HepG2 (cell line): ENCODE data around the gene KMT2B. TPM values are rescaled to one million over a fixed set of nuclear protein-coding genes. Genes with fewer than 3 reads are reported as not detected.

Experiments
- ATRX ChIP-seq: sonication (generic); formaldehyde crosslinking; IDR thresholded peaks from 2 replicates; pipeline ENCODE4 v1.4.0; 2020; ENCODE audit warnings: missing genetic modification reagents, borderline replicate concordance
- GTF2F1 ChIP-seq: fragments of 150-350 bp; IDR thresholded peaks from 2 replicates; pipeline ENCODE4 v1.6.1; 2014; ENCODE audit warnings: low read length
- MLX ChIP-seq: IDR thresholded peaks from 2 replicates; pipeline ENCODE4 v1.6.1; 2016
- PHF5A ChIP-seq: IDR thresholded peaks from one replicate; pipeline ENCODE4 v1.6.1; 2018; ENCODE audit warnings: low read depth, missing genetic modification reagents; ENCODE audit not compliant: unreplicated experiment
- POLR2AphosphoS5 ChIP-seq: IDR thresholded peaks from 2 replicates; pipeline ENCODE4 v1.6.1; 2012; ENCODE audit warnings: low read depth, low read length
- PPARG ChIP-seq: conservative IDR thresholded peaks from 2 replicates; pipeline ENCODE4 v1.6.1; 2016; ENCODE audit warnings: missing biosample characterization, missing genetic modification reagents
- RBFOX2 ChIP-seq: fragments of 200-400 bp; formaldehyde crosslinking; IDR thresholded peaks from 2 replicates; pipeline ENCODE4 v1.6.1; 2017; ENCODE audit warnings: low read depth, mild to moderate bottlenecking, low read length
- RNF2 ChIP-seq: fragments of 450-650 bp; conservative IDR thresholded peaks from 2 replicates; pipeline ENCODE4 v1.6.1; 2016; ENCODE audit warnings: low read depth
- SMC3 ChIP-seq: IDR thresholded peaks from 2 replicates; pipeline ENCODE4 v1.6.1; 2011; ENCODE audit warnings: low read length, improper control_type of control experiment
- SMYD3 ChIP-seq: sonication (generic); formaldehyde crosslinking; IDR thresholded peaks from 2 replicates; pipeline ENCODE4 v1.8.1; 2023; ENCODE audit warnings: mild to moderate bottlenecking, missing genetic modification reagents
- SP4 ChIP-seq: sonication (generic); formaldehyde crosslinking; IDR thresholded peaks from 2 replicates; pipeline ENCODE4 v1.8.1; 2023; ENCODE audit warnings: mild to moderate bottlenecking, missing genetic modification reagents
- TEF ChIP-seq: sonication (generic); formaldehyde crosslinking; IDR thresholded peaks from 2 replicates; pipeline ENCODE4 v1.5.0; 2020; ENCODE audit warnings: missing genetic modification reagents
- UBTF ChIP-seq: sonication (generic); formaldehyde crosslinking; IDR thresholded peaks from 2 replicates; pipeline ENCODE4 v1.4.0; 2020; ENCODE audit warnings: mild to moderate bottlenecking, missing genetic modification reagents
- YY1 ChIP-seq: IDR thresholded peaks from 2 replicates; pipeline ENCODE4 v1.6.1; 2011; ENCODE audit warnings: low read length, low read depth, moderate library complexity, mild to moderate bottlenecking; ENCODE audit not compliant: insufficient read depth, insufficient replicate concordance
- ZC3H13 ChIP-seq: sonication (generic); formaldehyde crosslinking; IDR thresholded peaks from 2 replicates; pipeline ENCODE4 v1.8.1; 2023; ENCODE audit warnings: mild to moderate bottlenecking, missing genetic modification reagents, moderate library complexity
- ZFP37 ChIP-seq: sonication (generic); formaldehyde crosslinking; IDR thresholded peaks from 2 replicates; pipeline ENCODE4 v1.4.0; 2020; ENCODE audit warnings: missing genetic modification reagents, borderline replicate concordance
- ZNF232 ChIP-seq: sonication (generic); formaldehyde crosslinking; IDR thresholded peaks from 2 replicates; pipeline ENCODE4 v1.4.0; 2020; ENCODE audit warnings: missing genetic modification reagents, borderline replicate concordance
- ZNF333 ChIP-seq: sonication (generic); formaldehyde crosslinking; IDR thresholded peaks from 2 replicates; pipeline ENCODE4 v1.4.0; 2020; ENCODE audit warnings: mild to moderate bottlenecking, missing genetic modification reagents, borderline replicate concordance
- ZNF44 ChIP-seq: sonication (generic); formaldehyde crosslinking; IDR thresholded peaks from 2 replicates; pipeline ENCODE4 v1.5.1; 2020; ENCODE audit warnings: mild to moderate bottlenecking, missing genetic modification reagents
- ZNF558 ChIP-seq: sonication (generic); formaldehyde crosslinking; IDR thresholded peaks from 2 replicates; pipeline ENCODE4 v1.9.0; 2022; ENCODE audit warnings: mild to moderate bottlenecking, missing genetic modification reagents, borderline replicate concordance
- ZNF691 ChIP-seq: sonication (generic); formaldehyde crosslinking; IDR thresholded peaks from 2 replicates; pipeline ENCODE4 v1.4.0; 2020; ENCODE audit warnings: missing genetic modification reagents, low read depth, mild to moderate bottlenecking, borderline replicate concordance
- ZNF747 ChIP-seq: sonication (generic); formaldehyde crosslinking; IDR thresholded peaks from 2 replicates; pipeline ENCODE4 v1.8.1; 2023; ENCODE audit warnings: missing genetic modification reagents, mild to moderate bottlenecking, borderline replicate concordance
- ZZZ3 ChIP-seq: sonication (generic); formaldehyde crosslinking; IDR thresholded peaks from 2 replicates; pipeline ENCODE4 v1.4.0; 2020; ENCODE audit warnings: missing genetic modification reagents, mild to moderate bottlenecking, borderline replicate concordance
- polyA plus RNA-seq, 8 experiments: library from polyadenylated mRNA; depleted of rRNA in 3 of 8; stranded (reverse) in 7 of 8; unstranded in 1 of 8; fragments of >200 nt; fragmentation: Illumina TruSeq in 4 of 8; extraction: Trizol in 4 of 8; gene quantifications; 2 replicates each; pipeline versions ENCODE4 v1.2.1 to v1.2.3, GENCODE V29; 2011 to 2016; ENCODE audit warnings: low read depth in 4 of 8, missing spikeins in 1 of 8, mixed read lengths in 1 of 8; ENCODE audit not compliant: insufficient read depth in 1 of 8
- total RNA-seq, 5 experiments: library from RNA; depleted of rRNA; stranded (reverse); fragments of >200 nt; fragmentation: Illumina TruSeq; extraction: Trizol; gene quantifications; 2 replicates each; pipeline ENCODE4 v1.2.3, GENCODE V29; 2016; ENCODE audit warnings: low read depth in 1 of 5

Gene KMT2B
- total and polyA plus RNA-seq, 2 of the 13 experiments (the other 11 are each of a cell fraction or from before 2014, with no cell fraction given): 6.2 to 16.9 TPM

GRCh38 chr19:35702223-35703012 is 15.4 kb upstream of the KMT2B start (continued):
- TF ChIP-seq RNF2 (0 out of 2 replicates have a peak, but pooled peaks have one; percentile 27), SMYD3 (0 out of 2 replicates have a peak, but pooled peaks have one; percentile 50), POLR2AphosphoS5 (peak; percentile 80), ZNF44 (CRISPR knock-in tag) (0 out of 2 replicates have a peak, but pooled peaks have one; percentile 59), ZNF232 (CRISPR knock-in tag) (no peak), ZNF747 (CRISPR knock-in tag) (0 out of 2 replicates have a peak, but pooled peaks have one; percentile 21), MLX (CRISPR knock-in tag) (no peak), YY1 (no peak), ZNF333 (CRISPR knock-in tag) (0 out of 2 replicates have a peak, but pooled peaks have one; percentile 59), ZNF558 (CRISPR knock-in tag) (0 out of 2 replicates have a peak, but pooled peaks have one; percentile 64), SP4 (CRISPR knock-in tag) (peak; percentile 96), UBTF (CRISPR knock-in tag) (peak; percentile 55; the same call in 1 of the 2 replicates), TEF (CRISPR knock-in tag) (no peak), PHF5A (no peak), SMC3 (no peak), GTF2F1 (no peak), ZZZ3 (no peak), ZC3H13 (CRISPR knock-in tag) (0 out of 2 replicates have a peak, but pooled peaks have one; percentile 55), ZNF691 (peak; percentile 29; the same call in 1 of the 2 replicates), PPARG (CRISPR knock-in tag) (no peak), ZFP37 (CRISPR knock-in tag) (0 out of 2 replicates have a peak, but pooled peaks have one; percentile 63), RBFOX2 (peak; percentile 60; the same call in 1 of the 2 replicates), ATRX (CRISPR knock-in tag) (no peak)
